ENCODE results near the gene RAB25.

The RAB25 gene

DNA sequence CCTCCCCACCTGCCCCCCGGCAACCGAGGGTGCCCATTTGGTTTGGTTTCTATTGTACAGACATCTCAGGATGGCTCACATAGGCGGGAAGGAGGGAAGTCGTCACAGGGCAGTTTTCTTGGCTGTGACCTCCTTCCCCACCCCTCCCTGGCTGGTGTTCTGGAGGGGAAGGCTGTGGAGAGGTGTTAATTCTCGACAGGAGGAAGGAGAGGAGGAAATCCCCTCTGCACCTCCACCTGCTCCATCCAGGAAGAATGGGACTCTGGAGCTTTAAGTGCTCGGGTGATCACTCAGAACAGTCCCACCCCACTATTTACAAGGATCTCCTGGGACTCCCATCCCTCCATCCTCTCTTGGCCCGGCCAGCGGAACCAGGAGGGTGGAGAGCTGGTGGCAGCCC lies 13.7 kb downstream of the RAB25 start:
- H3K27ac ChIP-seq, result no peak overlapping the region
- TF ChIP-seq ZFX (IDR thresholded peaks at IDR 0.05), result no peak
- TF ChIP-seq, protein P1, sequence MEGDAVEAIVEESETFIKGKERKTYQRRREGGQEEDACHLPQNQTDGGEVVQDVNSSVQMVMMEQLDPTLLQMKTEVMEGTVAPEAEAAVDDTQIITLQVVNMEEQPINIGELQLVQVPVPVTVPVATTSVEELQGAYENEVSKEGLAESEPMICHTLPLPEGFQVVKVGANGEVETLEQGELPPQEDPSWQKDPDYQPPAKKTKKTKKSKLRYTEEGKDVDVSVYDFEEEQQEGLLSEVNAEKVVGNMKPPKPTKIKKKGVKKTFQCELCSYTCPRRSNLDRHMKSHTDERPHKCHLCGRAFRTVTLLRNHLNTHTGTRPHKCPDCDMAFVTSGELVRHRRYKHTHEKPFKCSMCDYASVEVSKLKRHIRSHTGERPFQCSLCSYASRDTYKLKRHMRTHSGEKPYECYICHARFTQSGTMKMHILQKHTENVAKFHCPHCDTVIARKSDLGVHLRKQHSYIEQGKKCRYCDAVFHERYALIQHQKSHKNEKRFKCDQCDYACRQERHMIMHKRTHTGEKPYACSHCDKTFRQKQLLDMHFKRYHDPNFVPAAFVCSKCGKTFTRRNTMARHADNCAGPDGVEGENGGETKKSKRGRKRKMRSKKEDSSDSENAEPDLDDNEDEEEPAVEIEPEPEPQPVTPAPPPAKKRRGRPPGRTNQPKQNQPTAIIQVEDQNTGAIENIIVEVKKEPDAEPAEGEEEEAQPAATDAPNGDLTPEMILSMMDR (conservative IDR thresholded peaks at IDR 0.05), result no peak

DNA sequence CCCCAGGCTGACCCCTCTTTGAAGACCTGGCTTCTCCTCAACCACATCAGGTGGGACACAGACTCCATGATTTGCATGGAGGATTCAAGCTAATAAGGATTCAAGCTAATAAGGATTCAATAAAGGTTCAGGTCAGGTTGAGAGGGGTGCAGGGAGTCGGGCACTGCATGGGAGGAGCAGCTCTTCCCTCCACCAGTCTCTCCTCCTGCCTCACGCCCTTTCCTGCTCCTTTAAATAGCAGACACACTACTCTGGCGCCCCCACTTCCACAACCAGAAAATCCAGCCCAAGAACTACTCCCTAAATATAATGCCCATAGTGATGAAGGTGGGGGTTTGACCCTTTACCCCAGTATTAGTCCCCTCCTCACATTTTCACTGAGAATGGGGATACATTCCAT lies 14.2 kb downstream of the RAB25 start:
- TF ChIP-seq, protein P1 (conservative IDR thresholded peaks at IDR 0.05), result no peak
- no peak for TF ChIP-seq ZFX (IDR thresholded peaks at IDR 0.05)
- no peak overlapping the region for H3K27ac ChIP-seq

DNA sequence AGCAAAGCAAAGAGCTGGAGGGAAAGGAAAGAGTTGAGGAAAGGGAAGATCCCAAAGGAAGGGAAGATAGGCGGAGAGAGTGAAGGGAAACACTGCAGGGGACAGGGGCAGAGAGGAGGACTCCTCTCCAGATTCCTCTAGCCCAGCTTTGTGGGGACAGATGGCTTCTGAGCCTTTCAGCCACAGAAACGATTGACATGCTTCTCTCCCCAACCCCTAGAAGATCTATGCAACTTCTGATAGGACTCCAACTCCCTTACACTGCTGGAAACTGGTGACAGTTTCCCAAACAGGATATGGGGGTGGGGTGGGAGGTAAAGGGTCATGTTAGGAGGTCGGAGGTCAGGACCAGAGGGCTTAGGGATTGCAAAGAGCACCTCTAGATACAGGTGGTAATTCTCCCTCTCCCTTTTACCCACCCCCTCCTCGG lies 14.8 kb downstream of the RAB25 start:
- H3K27ac ChIP-seq, result no peak overlapping the region
- no peak for TF ChIP-seq ZFX (IDR thresholded peaks at IDR 0.05)
- TF ChIP-seq, protein P1 (conservative IDR thresholded peaks at IDR 0.05), result no peak

DNA sequence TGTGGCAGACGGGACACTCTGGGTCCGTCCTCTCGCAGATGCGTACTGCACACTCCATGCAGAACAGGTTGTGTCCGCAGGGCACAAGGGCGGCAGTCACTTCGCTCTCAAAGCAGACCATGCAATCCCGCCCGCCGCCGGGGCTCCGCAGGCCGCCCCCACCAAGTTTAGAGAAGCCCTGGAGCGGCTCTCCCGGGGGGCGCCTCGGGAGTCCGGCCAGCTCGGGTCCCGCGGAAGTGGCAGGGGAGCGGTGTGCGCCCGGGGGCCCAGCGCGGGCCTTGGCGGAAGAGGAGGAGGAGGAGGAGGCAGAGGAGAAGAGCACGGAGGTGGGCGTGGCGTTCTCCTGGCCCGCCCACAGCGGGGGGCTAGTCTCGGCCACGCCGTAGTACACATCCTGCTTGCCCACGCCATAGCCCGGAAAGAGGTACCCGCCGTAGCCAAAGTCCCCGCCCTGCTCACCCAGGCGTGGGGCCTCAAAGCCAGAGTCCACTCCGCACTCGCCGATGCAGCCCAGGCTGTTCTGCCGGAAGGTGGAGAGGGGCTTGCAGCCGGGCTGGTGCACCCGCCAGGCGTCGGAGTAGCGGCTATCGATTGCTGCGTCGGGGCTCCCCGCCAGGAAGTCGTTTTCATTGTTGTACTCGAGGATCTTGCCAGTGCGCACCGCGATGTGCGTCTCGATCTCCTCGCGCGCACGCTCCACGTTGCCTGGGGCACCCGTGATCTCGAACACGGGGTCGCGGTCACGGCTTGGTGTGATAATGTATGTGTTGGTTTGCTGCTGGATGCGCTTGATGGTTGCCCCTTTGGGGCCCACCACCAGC lies 15.9 kb downstream of the RAB25 start:
- TF ChIP-seq, protein P1 (conservative IDR thresholded peaks at IDR 0.05), result no peak
- TF ChIP-seq ZFX (IDR thresholded peaks at IDR 0.05), result no peak
- no peak overlapping the region for H3K27ac ChIP-seq

DNA sequence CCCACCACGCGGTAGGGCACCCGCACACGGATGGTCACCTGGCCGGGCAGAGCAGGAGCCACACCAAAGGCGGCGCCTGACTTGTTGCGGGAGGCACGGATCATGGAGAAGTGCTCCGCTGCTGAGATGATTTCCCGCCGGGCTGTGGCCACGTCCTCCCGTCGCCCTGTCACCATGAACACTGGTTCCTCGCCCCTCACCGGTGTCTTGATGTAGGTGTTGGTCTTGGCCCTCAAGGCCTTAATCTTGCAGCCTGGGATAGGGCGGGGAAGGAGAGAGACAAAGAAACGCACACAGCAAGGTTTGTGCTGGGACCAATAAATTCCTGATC lies 16.4 kb downstream of the RAB25 start:
- no peak for TF ChIP-seq ZFX (IDR thresholded peaks at IDR 0.05)
- TF ChIP-seq, protein P1 (conservative IDR thresholded peaks at IDR 0.05), result no peak
- H3K27ac ChIP-seq, result no peak overlapping the region

DNA sequence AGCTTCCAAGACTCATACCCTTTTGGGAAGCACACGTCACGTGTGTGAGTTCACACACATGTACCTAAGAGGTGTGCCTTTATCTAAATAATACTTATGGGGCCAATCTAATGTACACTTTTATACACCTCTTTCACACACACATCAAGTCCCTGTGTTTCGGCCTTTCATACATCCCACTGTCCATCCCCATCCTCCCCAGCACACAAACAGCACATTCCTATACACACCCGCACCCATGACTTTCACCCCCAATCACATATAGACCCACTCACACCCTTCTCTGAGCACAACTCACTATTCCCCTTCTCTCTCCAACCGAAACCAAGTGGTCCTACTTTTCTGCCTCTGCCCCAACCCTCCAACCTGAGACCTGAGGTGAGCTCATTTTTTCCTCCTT lies 17.8 kb downstream of the RAB25 start:
- H3K27ac ChIP-seq, result no peak overlapping the region
- TF ChIP-seq, protein P1 (conservative IDR thresholded peaks at IDR 0.05), result no peak

DNA sequence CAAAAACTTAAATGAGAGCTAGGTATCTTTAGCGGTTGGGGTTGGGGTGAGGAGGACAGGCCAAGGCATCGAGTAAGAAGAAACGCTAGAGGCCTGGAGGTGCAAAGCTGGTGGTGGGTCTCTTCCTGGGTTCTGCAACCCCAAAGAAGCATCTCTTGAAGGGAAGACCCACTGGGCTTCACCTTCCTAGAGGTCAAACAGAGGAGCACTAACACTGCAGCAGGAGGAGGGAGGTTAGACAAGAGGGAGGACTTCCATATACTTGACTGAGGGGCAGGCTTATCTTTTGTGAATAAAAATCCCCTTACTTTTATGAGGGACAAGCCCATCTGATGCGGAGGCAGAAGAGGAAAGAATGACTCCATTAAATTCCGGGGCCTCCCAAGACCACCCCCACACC lies 18.8 kb downstream of the RAB25 start:
- TF ChIP-seq ZFX (IDR thresholded peaks at IDR 0.05), result no peak
- TF ChIP-seq, protein P1 (conservative IDR thresholded peaks at IDR 0.05), result no peak
- H3K27ac ChIP-seq, result no peak overlapping the region

Data from C4-2B (cell line).